G401 (cell line): ENCODE data around the gene ZDHHC5. TPM values are rescaled to one million over a fixed set of nuclear protein-coding genes. Genes with fewer than 3 reads are reported as not detected.
"Not testable (repeated sequence)": the region's sequence is repeated elsewhere in the genome, so short reads cannot be mapped to it uniquely, and the experiment has no call there.

ENCODE experiments used
- DNase-seq: peaks from one replicate; pipeline ENCODE4 v3.0.0-alpha.2; 2015; ENCODE audit warnings: low spot score
- in situ Hi-C: cut with HindIII; loops from 2 replicates; pipeline ENCODE4 v1.10.0; 2016; ENCODE audit warnings: low sequenced_read_pairs, mixed read lengths
- total RNA-seq: library from RNA; depleted of rRNA; stranded (reverse); fragments of >200 nt; shearing (Covaris generic); gene quantifications from 2 replicates; pipeline ENCODE4 v1.2.3, GENCODE V29; 2014

ZDHHC5 gene
- total RNA-seq, 1 experiment from 2014 or later: 46.5 TPM

DNA sequence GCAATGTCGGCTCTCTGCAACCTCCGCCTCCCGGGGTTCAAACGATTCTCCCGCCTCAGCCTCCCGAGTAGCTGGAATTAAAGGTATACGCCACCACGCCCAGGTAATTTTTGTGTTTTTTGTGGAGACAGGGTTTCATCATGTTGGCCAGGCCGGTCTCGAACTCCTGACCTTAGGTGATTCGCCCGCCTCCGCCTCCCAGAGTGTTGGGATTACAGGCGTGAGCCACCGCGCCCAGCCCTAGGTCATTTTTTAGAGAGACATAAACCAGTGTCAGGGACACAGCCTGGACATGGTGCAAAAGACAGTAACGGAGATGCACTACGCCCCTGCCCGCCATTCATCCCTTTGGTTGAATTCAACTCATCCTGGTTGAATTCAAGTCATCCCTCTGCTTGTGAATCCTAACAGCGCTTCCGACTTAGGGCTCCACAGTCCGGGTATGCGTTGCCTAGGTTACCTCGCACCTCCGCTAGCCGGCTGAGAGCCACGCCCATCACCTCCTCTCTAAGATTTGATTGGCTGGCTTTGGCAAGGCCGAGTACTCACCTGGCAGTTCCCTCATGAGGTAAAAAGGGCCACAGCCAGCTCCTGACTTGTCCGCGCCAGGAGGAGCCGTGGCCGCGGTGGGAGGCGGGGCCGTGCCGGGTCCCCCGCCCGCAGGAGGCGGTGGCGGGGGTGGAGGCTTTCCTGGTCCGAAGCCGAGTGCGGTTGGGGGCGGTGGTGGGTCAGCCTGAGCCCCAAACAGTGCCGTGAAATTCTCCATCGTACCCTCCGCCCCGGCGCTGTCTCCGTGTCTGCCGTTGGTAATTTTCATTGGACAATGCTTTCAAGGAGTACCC lies 43.7 kb downstream of the ZDHHC5 start, which contains the start of gene MED19:
Gene MED19 (minus strand): TSS at position 802 of the 842 bp plus-strand sequence. CDS start 36 bp downstream, at position 766.
- in situ Hi-C loops: no loop called here

DNA sequence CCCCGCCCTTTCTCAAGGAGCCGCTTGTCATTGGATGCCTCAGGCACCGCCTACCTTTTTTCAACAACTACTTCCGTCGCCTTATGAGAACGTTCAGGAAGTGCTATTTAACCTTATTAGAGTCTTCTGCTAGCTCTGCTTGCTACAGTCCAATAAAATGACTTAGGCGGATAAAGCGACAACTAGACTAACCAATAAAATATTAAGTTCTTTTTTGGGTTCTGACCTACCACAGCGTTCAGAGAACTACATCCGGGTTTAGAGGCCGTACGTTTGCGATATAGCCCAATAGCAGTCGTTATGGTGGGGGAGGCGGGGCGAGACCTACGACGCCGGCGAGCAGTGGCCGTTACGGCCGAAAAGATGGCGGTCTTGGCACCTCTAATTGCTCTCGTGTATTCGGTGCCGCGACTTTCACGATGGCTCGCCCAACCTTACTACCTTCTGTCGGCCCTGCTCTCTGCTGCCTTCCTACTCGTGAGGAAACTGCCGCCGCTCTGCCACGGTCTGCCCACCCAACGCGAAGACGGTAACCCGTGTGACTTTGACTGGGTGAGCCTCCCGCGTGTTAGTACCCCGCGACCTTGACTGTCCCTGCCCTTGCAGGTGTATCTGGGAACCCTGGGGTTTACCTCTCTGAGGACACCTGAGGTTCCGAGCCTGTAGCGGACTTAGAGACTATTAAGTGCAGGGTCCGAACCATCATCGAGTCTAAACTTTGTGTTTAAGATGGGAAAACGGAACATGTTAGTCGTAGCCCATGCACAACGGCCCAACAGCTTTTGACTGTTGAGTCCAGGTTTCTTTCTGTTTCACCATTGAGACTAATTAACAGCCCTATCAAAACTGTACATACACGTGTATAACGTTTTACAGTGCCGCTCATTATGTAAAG lies 44.6 kb downstream of the ZDHHC5 start, which contains the start of gene TMX2:
Gene TMX2 (plus strand): TSS at position 338 of the 895 bp plus-strand sequence. CDS start 26 bp downstream, at position 364.
- in situ Hi-C loops: no loop called here
- peak; percentile 100 for DNase-seq

More for the DNA sequence above, 43.7 kb downstream of the ZDHHC5 start, which contains the start of gene MED19:
- peak; percentile 91 for DNase-seq

- in situ Hi-C loops: no loop called here
- no peak for DNase-seq
Measured at GRCh38 chr11:57713835-57714234, 45.9 kb downstream of the ZDHHC5 start.

DNA sequence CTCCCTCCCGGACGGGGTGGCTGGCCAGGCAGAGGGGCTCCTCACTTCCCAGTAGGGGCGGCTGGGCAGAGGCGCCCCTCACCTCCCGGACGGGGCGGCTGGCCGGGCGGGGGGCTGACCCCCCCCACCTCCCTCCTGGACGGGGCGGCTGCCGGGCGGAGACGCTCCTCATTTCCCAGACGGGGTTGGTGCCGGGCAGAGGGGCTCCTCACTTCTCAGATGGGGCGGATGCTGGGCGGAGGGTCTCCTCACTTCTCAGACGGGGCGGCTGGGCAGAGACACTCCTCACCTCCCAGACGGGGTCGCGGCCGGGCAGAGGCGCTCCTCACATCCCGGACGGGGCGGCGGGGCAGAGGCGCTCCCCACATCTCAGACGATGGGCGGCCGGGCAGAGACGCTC lies 48.8 kb downstream of the ZDHHC5 start:
- DNase-seq, in situ Hi-C loops: not testable (repeated sequence)

- no peak for DNase-seq
- in situ Hi-C loops: no loop called here
Measured at GRCh38 chr11:57727185-57727584, 59.3 kb downstream of the ZDHHC5 start.

GRCh38 chr11:57728829-57729228 lies 60.9 kb downstream of the ZDHHC5 start:
- DNase-seq: no peak
- in situ Hi-C loops: no loop called here

DNA sequence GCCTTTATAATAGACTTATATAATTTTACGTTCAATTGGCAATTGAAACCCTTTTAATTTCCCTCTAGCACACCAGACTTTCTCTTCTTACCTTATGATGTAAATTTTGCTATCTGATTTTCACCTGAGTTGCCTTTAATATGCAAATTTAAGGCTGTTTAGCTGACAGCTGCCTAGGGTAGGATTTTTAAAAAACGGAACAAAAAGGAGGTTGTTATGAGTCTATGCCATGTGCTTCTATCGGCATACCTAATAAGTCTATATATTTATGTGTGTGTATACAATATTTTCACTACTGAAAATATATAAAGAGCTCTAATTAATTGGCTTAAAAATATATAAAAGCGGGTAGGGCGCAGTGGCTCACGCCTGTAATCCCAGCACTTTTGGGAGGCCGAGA lies 61.6 kb downstream of the ZDHHC5 start:
- in situ Hi-C loops: no loop called here
- no peak for DNase-seq

GRCh38 chr11:57732661-57733060 lies 64.7 kb downstream of the ZDHHC5 start:
- no peak for DNase-seq
- in situ Hi-C loops: no loop called here

DNA sequence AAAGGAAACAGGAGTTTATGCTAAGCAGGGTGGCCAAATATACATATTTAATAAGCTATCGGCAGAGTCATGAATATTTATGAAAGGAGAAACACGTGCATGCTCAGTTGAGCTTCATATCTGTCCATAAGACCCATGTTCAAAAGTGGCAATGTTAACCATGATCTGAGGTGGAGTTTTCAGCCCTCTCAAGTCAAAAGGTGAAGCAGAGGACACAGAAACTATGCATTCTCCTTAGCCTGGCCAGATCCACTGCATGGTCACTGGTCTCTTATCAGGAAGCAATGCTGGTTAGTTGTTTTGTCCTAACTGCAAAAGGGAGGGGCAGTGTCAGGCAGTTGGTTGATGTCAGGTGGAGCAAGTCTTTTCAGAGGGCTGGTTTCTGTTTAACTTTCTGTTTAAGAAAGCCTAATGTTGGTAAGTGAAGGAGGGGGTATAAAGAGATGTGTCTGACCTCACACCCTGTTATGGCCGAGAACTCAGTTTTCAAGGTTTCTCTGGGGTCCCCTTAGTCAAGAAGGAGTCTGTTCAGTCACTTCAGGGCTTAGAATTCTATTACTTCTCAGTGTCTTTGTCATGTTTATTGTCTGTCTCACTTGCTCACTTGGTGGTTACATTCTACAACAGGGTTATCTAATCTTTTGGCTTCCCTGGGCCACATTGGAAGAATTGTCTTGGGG lies 67.8 kb downstream of the ZDHHC5 start:
- DNase-seq: no peak
- in situ Hi-C loops: no loop called here

DNA sequence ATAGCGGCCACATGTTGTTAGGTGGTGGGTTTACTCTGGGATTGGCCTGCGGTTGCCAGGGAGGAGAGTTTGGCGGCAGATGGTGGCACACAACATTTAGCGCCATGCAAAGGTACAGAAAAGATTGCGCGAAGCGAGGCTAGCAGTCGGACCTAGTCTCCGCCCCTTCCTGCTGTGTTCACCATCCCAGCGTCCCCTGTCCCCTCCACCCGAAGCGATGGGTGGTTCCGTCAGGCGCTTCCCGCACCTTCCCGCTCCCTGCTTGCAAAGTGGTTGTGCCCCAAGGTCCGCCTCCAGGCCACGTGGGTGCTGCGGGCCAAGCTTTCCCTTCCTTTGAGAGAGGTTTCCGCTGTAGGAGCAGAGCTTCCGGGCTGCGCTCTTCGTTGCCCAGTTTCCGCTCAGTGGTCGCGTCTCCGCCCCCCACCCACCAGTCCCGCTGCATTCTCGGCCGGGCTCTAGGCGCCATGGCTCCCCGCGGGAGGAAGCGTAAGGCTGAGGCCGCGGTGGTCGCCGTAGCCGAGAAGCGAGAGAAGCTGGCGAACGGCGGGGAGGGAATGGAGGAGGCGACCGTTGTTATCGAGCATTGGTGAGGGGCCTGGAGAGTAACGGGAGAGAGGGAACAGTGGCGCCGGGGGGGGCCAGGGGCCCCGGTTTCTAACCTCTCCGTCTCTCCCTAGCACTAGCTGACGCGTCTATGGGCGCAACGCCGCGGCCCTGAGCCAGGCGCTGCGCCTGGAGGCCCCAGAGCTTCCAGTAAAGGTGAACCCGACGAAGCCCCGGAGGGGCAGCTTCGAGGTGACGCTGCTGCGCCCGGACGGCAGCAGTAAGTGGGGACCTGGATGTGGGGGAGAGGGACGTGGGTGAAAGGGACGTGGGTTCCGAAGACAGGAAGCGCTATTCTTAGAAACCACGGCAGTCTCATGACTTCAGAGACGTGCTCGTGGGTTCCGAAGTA lies 73.5 kb downstream of the ZDHHC5 start, which contains the start of gene SELENOH:
Gene SELENOH (plus strand): TSS at position 360 of the 955 bp plus-strand sequence. CDS start 105 bp downstream, at position 465.
- in situ Hi-C loops: no loop called here
- DNase-seq: peak; percentile 98

DNA sequence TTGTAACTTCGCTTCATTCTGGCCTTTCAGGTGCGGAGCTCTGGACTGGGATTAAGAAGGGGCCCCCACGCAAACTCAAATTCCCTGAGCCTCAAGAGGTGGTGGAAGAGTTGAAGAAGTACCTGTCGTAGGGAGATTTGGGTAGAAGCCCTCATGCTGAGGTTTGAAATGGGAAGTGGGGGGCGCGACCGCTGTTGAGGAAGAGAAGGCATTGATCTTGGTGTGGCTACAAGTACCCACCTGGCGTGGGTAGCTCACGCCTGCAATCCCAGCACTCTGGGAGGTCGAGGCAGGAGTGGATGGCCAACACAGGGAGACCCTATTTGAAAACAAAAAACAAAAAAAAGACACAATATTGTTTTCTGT lies 74.2 kb downstream of the ZDHHC5 start:
- in situ Hi-C loops: no loop called here
- no peak for DNase-seq

GRCh38 chr11:57744357-57744756 lies 76.4 kb downstream of the ZDHHC5 start:
- DNase-seq: no peak
- in situ Hi-C loops: no loop called here

DNA sequence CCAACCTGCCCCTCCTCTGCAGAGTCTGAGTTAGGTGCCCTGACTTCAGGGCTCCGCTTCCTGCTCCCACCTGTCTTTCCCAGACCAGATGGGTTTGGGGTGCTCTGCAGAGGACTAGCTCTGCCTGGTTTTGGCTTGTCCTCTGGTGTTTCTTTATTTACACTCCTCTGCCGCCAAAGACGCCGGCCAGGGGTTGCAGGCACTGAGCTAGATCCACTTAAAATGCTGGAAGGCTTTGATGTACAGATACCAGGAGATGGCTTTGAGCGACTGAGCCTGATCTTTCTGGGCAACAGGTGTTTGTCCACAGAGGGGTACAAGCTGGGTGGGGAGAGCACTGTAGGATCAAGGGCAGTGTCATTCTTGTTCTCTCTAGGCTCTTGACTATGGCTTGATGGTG lies 77.3 kb downstream of the ZDHHC5 start:
- DNase-seq: no peak
- in situ Hi-C loops: no loop called here

- DNase-seq: no peak
- in situ Hi-C loops: no loop called here
Measured at GRCh38 chr11:57746920-57747319, 79.0 kb downstream of the ZDHHC5 start.
